ENCODE data around the gene PKD2.

- TF ChIP-seq, protein P1, sequence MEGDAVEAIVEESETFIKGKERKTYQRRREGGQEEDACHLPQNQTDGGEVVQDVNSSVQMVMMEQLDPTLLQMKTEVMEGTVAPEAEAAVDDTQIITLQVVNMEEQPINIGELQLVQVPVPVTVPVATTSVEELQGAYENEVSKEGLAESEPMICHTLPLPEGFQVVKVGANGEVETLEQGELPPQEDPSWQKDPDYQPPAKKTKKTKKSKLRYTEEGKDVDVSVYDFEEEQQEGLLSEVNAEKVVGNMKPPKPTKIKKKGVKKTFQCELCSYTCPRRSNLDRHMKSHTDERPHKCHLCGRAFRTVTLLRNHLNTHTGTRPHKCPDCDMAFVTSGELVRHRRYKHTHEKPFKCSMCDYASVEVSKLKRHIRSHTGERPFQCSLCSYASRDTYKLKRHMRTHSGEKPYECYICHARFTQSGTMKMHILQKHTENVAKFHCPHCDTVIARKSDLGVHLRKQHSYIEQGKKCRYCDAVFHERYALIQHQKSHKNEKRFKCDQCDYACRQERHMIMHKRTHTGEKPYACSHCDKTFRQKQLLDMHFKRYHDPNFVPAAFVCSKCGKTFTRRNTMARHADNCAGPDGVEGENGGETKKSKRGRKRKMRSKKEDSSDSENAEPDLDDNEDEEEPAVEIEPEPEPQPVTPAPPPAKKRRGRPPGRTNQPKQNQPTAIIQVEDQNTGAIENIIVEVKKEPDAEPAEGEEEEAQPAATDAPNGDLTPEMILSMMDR (conservative IDR thresholded peaks at IDR 0.05; ENCODE audit: low read depth, low read length) = no peak
- no peak for TF ChIP-seq EZH2 (IDR thresholded peaks at IDR 0.05; ENCODE audit: low read length, unreplicated experiment)
These were observed 55.4 kb downstream of the PKD2 start for GRCh38 chr4:88062843-88063242.
